HG03439 (cell line): Measurements from ENCODE around the gene ZNF774.
"Not testable (repeated sequence)": the region's sequence is repeated elsewhere in the genome, so short reads cannot be mapped to it uniquely, and the experiment has no call there.

Experiments used
- ATAC-seq: cut with Tn5 transposase; IDR thresholded peaks from one replicate; pipeline ENCODE4 v1.9.1; 2021; ENCODE audit warnings: mild to moderate bottlenecking, moderate library complexity; ENCODE audit not compliant: unreplicated experiment

The ZNF774 gene

DNA sequence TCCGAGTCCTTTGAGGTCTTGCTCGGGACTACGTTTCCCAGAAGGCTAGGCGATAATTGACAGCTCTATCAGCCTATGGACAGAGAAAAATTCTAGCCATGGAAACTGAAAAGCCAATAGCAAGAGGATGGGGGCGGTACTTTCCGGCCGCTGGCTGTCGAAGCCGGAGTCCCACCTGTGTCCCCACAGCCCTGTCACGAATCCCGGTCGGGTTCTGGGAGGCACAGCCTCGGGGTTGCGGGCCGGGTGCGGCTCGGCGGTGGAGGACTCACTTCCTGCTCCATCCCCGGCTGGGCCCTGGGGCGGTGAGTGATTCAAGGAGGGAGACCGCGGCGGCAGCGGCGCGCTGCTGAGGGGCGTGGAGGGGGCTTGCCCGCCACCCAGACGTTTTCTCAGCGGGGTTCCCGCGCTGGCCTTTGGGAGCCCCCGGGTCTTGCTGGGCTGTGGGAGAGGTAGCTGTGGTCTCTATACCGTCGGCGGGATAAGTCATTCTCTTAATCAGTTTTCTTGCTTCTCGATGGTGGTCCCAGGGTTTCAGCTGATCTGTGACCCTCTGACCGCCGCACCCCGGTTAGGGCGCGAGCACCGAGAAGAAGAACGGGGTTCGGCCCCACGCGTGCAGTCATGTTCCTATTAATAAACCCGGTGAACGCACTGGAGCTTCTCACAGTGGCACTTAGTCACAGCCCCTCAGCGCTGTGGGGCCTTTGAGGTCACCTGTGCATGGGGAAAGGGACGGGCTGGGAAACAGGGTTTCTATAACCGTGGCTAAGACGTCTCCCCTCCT is at the start of gene ZNF774:
Gene ZNF774 (plus strand): TSS at position 178 of the 787 bp plus-strand sequence. CDS start 2,377 bp downstream, outside the sequence.
- ATAC-seq, result peak; percentile 97

DNA sequence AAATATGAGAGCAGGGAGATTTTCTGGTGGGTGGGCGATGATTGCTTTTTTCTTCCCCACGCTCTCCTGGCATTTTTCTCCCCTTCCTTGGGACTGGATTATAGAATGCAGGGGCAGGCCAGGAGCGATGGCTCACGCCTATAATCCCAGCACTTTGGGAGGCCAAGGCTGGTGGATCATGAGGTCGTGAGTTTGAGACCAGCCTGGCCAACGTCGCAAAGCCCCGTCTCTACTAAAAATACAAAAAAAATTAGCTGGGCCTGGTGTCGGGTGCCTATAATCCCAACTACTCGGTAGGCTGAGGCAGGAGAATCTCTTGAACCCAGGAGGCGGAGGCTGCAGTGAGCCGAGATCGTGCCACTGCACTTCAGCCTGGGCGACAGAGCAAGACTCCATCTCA is 46.7 kb upstream of the ZNF774 start:
- ATAC-seq, result not testable (repeated sequence)

DNA sequence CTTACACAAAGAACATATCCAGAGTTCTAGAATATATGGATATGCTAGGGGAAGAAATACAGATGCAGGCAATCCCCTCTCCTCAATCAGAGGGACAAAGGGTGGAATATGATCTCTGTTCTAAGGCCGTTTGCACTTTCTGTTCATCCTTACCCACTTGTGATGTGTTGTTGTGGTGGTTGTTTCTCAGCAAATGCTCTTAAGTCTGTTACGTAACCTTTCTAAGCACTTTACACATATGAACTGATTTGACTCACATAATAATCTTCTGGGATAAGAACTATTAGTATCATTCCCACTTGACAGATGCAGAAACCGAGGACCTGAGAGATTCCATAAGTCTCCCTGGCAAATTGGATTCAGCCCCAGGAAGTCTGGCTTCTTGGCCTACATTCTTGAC is 46.2 kb upstream of the ZNF774 start:
- ATAC-seq, result no peak

DNA sequence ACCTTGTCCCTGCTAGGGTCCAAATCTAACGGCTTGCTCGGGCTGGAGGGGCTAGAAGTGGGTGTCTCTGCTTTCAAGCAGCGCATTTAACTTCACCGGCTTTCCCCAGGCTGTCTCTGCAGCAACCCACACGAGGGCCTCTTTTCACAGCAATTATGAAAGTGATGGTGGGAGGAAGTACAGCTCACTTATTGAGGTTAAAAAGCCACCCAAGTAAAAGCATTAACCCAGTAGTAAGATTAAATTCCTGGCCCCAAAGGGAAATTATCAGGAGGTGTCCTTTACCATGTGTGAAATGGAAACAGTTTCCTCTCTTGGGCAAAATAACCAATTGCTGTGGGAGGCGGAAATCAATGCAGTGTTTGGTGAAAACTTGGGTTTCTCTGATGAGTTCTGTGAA is 45.5 kb upstream of the ZNF774 start:
- ATAC-seq, result peak; percentile 62

DNA sequence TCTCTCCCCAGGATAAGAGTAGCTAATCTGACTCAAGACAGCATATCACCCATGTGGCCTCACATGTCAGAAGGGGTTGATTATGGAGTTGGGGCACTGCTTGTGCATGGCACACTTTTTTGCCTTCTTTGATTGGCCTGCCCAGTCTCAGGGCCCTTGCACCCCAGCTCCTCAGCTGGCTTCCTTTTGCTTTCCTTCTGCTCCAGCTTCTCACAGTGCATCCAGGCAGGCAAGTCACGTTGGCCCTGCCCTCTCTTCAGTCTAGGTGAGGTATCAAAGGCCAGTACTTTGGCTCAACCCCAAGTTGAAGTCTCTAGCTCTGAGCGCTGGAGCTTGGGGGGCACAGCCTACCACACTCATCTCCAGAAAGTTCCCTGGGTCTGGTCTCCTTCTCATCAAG is 44.4 kb upstream of the ZNF774 start:
- ATAC-seq, result no peak

DNA sequence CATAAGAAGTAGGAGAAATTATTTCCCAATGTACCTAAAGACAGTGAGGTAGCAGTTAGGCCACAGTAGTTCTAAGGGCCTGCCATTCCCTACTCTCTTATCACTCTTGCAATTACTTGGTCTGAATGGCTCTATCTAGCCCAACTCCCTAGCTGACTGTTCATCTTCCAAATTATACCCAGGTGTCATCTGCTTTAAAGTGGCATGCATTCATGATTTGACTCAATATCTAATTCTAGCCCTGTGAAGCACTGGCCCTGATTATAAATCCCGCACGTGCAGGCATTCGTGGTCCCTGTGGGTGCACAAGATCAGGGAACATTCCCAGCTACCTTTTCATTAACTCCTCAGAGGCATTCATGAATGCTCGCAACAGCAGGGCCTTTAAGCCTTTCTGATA is 43.1 kb upstream of the ZNF774 start:
- no peak for ATAC-seq

DNA sequence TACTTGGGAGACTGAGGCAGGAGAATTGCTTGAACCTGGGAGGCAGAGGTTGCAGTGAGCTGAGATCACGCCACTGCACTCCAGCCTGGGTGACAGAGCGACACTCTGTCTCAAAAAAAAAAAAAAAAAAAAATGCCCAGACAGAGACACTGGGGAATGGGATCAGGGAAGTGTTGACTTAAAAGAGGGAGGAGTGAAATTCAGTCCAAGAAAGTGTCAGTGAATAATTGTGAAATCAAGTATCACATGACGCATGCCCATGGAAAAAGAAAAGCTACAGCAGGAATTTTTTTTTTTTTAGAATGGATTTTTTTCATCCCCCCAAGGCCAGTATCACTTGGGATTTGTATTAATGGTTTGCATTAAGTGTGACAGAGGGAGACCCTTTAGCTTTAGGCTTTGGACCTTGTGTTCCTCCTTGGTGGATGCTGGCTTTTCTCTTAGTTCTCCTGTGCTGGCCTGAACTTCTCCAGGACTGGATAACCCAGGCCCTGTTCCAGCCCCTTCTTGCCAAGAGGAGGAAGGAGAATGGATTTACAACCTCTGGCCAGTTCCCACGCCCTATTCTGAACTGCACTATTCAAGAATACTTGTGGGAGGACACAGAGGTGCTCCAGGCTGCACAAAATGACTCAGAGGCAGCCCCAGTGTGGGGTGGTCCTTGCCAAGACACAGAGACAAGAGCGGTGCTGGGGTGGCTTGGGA is 36.7 kb upstream of the ZNF774 start:
- ATAC-seq, result no peak

DNA sequence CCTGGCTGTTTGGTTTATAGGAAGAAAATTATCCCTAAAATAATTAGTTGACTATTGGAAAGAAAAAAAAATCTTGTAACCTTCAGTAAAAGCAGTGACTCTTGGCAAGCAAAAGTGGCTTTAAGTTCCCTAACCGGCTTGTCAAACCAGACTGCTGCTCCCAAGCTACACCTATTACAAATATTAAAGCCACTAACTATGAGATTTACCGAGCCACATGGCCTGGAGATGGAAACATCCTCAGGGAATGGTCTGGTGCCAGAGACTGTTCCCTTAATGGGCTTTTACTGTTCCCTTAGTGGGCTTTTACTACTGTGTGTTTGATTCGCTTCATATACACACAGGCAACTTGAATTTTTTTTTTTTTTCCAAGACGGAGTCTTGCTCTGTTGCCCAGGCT is 35.9 kb upstream of the ZNF774 start:
- no peak for ATAC-seq

DNA sequence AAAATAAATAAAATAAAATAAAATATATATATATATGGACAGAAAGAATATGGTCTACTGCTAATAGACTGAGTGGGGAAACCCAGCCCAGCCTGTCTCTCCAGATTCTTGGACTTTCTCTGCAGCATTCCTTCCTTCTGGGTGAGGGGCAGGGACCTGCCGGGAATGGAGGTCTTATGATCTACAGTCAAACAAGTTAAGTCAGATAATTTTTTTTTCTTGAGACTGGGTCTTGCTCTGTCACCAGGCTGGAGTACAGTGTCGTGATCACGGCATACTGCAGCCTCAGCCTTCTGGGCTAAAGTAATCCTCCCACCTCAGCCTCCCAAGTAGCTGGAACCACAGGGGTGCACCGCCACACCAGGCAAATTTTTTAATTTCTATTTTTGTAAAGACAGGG is 33.5 kb upstream of the ZNF774 start:
- ATAC-seq, result no peak

DNA sequence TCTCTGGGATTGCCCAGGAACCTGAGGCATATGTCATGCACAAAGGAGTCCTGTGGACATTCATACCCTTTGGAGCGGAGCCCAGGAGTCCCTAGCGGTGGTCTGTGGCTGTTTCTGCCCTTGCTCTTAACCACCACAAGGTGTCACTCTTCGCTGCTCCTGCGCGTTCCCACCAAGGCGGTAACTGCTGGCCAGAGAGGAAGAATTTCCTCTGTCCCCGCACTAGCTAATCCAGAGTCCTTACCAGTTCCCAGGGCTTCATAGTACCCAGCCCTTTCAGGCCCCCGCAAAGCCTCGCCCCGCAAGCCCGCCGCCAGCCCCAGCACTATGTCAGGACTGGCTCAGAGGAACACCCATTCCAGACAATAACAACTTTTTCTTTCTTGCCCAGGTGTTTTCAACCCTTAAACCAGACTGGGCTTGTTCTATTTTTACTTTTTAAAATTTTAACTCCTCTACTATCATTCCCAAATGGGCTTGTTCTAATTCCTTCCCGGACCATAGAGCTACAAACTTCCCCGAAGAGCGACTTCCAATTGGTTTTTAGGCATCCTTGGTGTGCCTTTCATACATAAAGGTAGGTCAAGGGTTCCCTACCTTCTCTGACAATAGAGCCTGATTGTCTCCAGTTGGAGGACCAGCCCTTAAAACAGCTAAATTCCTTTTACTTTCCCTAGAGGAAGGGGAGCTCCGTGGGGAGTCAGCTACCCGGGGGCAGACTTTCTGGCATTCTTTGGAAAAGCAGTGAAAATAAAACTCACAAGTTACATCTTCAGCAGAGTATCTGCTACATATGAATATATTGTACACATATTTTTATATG is 31.8 kb upstream of the ZNF774 start:
- ATAC-seq, result no peak

DNA sequence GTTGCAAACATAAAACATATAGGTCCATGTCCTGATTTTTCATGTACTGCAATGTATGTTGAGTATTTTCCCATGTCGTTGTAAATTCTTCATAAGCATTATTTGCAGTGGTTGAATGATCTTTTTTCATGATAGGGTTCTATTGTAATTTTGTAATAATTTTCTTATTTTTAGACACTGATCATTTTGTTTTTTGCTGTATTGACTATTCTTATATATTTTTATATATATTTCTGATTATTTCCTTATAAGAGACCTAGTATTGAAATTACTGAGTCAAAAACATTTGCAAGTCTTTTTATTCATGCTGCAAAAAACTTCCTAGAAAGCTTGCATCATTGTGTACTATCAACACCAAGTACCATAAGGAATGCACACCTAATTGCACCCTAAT is 31.2 kb upstream of the ZNF774 start:
- no peak for ATAC-seq

DNA sequence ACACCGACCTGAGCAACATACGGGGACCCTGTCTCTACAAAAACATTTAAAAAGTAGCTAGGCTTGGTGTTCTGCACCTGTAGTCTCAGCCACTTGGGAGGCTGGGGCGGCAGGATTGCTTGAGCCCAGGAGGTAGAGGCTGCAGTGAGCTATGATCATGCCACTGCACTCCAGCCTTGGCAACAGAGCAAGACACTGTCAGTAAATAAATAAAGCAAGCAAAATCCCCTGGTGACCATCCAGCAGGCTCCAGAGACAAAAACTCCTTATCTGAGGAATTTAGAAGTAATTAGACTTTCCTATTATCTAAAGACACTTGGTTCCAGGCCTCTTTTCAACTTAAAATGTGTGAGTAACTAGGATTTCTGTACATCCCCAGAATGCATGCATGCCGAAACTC is 29.5 kb upstream of the ZNF774 start:
- no peak for ATAC-seq

DNA sequence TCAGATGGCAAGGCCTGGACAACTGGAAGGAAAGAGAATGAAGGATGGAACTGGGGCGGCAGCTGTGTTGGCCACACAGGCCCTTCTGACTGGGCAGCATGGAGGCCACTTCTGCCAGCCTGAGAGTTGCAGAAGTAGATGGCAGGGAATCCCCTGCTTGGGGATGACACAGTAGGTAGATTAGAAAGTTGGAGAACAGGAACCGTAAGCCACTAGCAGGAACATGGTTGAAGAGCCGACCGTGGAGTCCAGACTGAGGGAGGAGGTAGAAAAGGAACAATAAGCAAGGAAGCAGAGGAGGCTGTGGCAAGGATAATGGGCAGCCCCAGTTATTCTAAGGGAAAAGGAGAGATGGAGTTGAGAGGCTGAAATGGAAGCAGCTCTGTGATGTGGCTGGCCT is 26.4 kb upstream of the ZNF774 start:
- ATAC-seq, result no peak

DNA sequence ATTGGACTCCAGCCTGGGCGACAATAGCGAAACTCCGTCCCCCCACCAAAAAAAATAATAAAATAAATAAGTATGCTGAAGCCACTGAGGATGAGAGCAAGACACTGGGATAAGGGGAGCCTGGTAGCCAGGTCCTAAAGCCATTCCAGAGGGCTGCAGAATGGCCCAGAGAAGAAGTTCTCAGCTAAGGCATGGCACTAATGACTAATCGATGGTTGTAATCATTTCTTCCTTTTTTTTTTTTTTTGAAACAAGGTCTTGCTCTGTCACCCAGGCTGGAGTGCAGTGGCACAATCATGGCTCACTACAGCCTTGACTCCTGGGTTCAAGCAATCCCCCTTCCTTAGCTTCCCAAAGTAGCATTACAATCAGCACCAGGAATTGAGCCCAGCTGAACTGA is 25.6 kb upstream of the ZNF774 start:
- no peak for ATAC-seq

DNA sequence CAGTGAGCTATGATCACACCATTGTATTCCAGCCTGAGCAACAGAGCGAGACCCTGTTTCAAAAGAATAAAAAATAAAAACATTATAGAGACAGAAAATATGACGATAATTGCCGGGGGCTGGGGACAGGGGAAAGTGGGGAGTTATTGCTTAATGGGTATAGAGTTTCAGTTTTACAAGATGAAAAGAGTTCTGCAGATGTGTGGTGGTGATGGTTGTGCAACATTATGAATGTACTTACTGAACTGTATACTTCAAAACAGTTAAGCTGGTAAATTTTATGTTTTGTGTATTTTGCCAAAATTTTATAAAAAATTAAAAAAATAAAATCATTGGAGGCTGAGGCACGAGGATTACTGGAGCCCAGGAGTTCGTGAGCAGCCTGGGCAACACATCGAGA is 24.8 kb upstream of the ZNF774 start:
- ATAC-seq, result no peak

DNA sequence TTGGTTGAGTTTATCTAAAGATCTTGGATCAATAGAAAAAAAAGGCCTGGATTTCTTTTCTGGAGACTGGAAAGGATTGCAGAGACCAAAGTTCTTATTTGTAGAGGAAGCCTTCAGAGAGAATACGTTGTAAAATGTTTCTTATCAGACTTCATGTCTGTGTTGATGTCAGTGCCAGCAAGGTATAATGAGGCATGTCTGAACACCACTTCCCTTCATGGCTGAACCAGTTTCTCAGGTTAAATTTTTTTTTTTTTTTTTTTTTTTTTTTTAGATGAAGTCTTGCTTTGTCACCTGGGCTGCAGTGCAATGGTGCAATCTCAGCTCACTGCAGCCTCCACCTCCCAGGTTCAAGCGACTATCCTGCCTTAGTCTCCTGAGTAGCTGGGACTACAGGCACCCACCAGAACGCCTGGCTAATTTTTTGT is 17.8 kb upstream of the ZNF774 start:
- ATAC-seq, result no peak

DNA sequence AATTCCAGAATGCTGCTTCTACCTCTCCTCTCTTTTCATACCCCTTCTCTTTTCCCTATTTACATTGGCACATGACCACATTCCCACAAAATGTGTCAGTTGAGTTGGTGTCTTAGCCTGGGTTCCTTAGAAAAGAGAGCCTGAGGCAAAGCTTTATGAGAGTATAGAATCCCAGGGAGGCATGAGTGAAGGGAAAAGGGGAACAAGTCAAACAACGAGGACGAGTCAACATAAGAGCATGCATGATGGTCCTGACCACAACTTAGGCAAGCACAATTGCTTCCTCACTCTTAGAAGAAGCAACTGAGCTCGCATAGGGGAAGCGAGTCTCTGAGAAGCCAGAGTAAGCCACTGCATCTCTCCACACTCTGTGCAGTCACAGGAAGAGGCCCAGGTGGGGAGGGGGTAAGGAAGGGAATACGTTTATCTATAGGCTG is 15.4 kb upstream of the ZNF774 start:
- ATAC-seq, result no peak

DNA sequence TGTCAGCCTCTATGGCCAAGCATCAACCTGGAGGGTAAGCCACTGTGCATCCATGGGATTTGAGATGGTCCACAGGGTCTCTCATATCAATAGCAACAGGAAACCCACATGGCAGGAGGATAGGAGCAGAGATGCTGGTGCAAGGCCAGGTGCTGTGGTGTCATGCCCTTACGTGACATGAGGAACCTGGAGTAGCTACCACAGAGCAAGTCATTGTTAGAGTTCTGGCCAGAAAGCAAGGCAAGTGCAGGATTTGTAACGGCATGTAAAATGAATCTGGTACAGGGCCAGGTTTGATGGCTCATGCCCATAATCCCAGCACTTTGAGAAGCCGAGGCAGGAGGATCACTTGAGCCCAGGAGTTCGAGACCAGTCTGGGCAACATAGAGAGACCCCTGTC is 14.8 kb upstream of the ZNF774 start:
- ATAC-seq, result no peak

DNA sequence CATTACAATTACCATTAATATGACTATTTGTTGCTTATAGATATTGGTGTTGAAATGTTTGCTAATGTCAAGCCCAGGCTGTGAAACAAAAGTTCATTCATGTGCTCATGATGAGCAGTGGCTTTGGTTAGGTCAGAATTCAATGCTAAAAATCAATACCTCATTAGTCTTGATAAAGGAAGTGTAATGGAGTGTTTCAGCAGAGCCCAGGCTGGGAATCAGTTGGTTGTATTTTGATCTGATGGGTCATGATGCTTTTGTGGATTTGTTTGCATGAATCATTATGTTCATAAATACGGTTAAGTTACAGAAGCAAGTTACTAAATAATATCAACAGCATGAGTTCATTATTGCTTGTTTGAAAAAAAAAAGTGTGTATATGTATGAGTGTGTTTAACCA is 13.6 kb upstream of the ZNF774 start:
- no peak for ATAC-seq

DNA sequence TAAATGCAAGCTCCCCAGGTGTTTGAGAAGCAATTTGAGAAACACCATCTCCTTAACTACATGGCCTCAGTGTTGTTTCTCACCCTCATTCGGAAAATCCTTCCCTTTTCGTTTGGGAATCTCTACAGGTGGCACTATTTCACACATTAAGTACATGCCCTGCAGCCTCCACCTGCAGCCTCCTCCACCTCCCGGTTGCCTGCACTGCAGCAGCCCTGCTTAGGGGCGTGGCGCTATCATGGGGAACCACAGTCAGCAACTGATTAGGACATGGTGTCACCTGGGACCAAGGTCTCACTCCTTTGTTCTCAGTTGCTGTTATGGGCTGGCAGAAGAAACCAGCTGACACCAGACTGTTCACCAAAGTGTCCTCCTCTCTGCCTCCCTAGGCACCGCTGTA is 11.7 kb upstream of the ZNF774 start:
- ATAC-seq, result no peak

DNA sequence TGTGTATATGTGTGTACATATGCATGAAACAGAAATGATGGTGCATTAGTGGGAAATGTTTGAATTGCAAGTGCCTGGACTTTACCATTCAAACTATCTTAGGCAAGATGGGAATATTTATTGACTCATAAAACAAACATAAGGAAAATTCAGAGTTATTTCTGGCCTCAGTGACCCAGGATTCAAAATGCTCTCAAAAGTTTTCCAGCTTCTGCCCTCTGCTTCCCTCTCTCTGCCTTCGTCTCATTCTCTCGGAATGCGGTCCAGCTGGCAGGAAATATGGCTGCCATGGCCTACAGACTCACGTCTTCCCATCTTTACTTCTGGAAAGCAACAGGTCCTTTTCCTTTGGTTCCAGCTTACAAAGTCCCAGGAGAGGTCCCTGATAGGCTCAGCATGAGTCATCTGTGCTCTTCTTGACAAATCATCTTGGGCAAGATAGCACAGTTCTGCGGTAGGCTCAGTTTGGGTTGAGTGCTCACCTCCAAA is 8.7 kb upstream of the ZNF774 start:
- ATAC-seq, result no peak
